ENCODE measurements around the gene DOCK2. TPM values are rescaled to one million over a fixed set of nuclear protein-coding genes. Genes with fewer than 3 reads are reported as not detected.

Gene DOCK2
- total RNA-seq, 1 experiment from 2014 or later, result 4.6 TPM

- peaks cover 2% of the 10 kb centered on the region; the same call in 1 of the 2 replicates for H3K9me3 Mint-ChIP-seq
- ChIA-PET POLR2A (no interaction called here), CTCF (interaction anchor here (1.0 kb wide), 1 partner anchor 403 kb away, joined by 3 read pairs; no protein-coding TSS in a partner anchor)
- H3K27ac Mint-ChIP-seq, result no peak overlapping the region
- no peak overlapping the region for H3K4me3 Mint-ChIP-seq
- no peaks in the 10 kb centered on the region; the same call in 1 of the 2 replicates for H3K27me3 Mint-ChIP-seq (ENCODE audit: low read depth)
- TF ChIP-seq ATF6 (CRISPR knock-in tag; IDR thresholded peaks at IDR 0.05), result no peak
- TF ChIP-seq, protein P1, sequence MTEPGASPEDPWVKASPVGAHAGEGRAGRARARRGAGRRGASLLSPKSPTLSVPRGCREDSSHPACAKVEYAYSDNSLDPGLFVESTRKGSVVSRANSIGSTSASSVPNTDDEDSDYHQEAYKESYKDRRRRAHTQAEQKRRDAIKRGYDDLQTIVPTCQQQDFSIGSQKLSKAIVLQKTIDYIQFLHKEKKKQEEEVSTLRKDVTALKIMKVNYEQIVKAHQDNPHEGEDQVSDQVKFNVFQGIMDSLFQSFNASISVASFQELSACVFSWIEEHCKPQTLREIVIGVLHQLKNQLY (CRISPR knock-in tag; IDR thresholded peaks at IDR 0.05), result no peak
- TF ChIP-seq, protein P2, sequence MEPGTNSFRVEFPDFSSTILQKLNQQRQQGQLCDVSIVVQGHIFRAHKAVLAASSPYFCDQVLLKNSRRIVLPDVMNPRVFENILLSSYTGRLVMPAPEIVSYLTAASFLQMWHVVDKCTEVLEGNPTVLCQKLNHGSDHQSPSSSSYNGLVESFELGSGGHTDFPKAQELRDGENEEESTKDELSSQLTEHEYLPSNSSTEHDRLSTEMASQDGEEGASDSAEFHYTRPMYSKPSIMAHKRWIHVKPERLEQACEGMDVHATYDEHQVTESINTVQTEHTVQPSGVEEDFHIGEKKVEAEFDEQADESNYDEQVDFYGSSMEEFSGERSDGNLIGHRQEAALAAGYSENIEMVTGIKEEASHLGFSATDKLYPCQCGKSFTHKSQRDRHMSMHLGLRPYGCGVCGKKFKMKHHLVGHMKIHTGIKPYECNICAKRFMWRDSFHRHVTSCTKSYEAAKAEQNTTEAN (CRISPR knock-in tag; IDR thresholded peaks at IDR 0.05), result no peak
- TF ChIP-seq MXD4 (CRISPR knock-in tag; IDR thresholded peaks at IDR 0.05; ENCODE audit: borderline replicate concordance), result no peak
- no peak for TF ChIP-seq RORB (CRISPR knock-in tag; IDR thresholded peaks at IDR 0.05)
- ATAC-seq (no peak), DNase-seq (ENCODE audit: low spot score) (no peak)
- H3K4me1 Mint-ChIP-seq, result 0 out of 2 replicates have a peak, but pooled peaks cover 4% of the 10 kb centered on the region
- H3K36me3 Mint-ChIP-seq, result no peaks in the 10 kb centered on the region
These were observed 31.0 kb downstream of the DOCK2 start for GRCh38 chr5:169667896-169668674.

DNA sequence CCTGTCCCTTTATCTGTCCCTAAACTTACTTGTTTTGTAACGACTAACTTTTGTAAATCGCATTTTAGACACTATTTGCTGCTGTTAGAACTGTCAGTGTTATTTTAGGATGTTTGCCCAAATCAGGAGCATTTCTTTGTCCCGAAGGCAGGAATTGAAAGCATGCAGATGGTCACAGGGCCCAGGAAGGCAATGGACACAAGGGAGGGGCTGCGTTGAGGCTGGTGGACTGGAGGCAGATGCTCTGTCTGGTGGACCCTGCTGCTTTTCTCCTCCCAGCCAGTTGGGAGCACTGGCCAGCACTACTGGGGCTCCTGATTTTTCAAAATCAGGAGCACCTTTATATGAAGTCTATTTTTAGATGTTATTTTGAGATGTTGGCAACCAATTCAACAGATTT lies 31.7 kb downstream of the DOCK2 start:
- ATAC-seq (peak; percentile 62), DNase-seq (ENCODE audit: low spot score) (no peak)
- Mint-ChIP-seq H3K4me3 (no peak overlapping the region), H3K27ac (no peak overlapping the region), H3K27me3 (ENCODE audit: low read depth) (no peaks in the 10 kb centered on the region), H3K4me1 (0 out of 2 replicates have a peak, but pooled peaks cover 4% of the 10 kb centered on the region), H3K9me3 (no peaks in the 10 kb centered on the region), H3K36me3 (no peaks in the 10 kb centered on the region)
- ChIA-PET POLR2A (no interaction called here), CTCF (no interaction called here)
- TF ChIP-seq MYBL2 (CRISPR knock-in tag; IDR thresholded peaks at IDR 0.05) (no peak), ZNF425 (CRISPR knock-in tag; conservative IDR thresholded peaks at IDR 0.05) (no peak), NR3C1 (CRISPR knock-in tag; conservative IDR thresholded peaks at IDR 0.05; ENCODE audit: low read depth) (no peak), ZNF396 (CRISPR knock-in tag; IDR thresholded peaks at IDR 0.05; ENCODE audit: borderline replicate concordance) (no peak), CTCF (IDR thresholded peaks at IDR 0.05) (no peak), MAX (CRISPR knock-in tag; IDR thresholded peaks at IDR 0.05) (no peak), SOX15 (CRISPR knock-in tag; IDR thresholded peaks at IDR 0.05) (no peak), AFF4 (CRISPR knock-in tag; IDR thresholded peaks at IDR 0.05; ENCODE audit: borderline replicate concordance) (no peak), TCF7 (CRISPR knock-in tag; IDR thresholded peaks at IDR 0.05; ENCODE audit: low read depth) (no peak), PRDM15 (CRISPR knock-in tag; IDR thresholded peaks at IDR 0.05) (no peak), ZNF121 (CRISPR knock-in tag; IDR thresholded peaks at IDR 0.05) (no peak)
- TF ChIP-seq, protein P1 (CRISPR knock-in tag; IDR thresholded peaks at IDR 0.05), result no peak

All from WTC11 (cell line).